ENCODE measurements around the gene CALML4.
"Not testable (repeated sequence)": the region's sequence is repeated elsewhere in the genome, so short reads cannot be mapped to it uniquely, and the experiment has no call there.

The CALML4 gene

GRCh38 chr15:68177742-68178141, 27.4 kb downstream of the CALML4 start:
- Histone ChIP-seq H3K4me2 (ENCODE audit: low read length) (no peak overlapping the region), H3K36me3 (ENCODE audit: insufficient read depth, low read length) (peaks cover 35% of the 10 kb centered on the region), H3K4me3 (ENCODE audit: low read length) (no peak overlapping the region), H3K27me3 (ENCODE audit: control insufficient read depth, insufficient read depth, low read length) (no peaks in the 10 kb centered on the region), H3K4me1 (ENCODE audit: control insufficient read depth, insufficient read depth, low read length) (no peaks in the 10 kb centered on the region), H3K9ac (ENCODE audit: low read depth, low read length) (no peak overlapping the region), H3K9me3 (replicated peaks; ENCODE audit: low read length) (no peaks in the 10 kb centered on the region)

- Histone ChIP-seq H3K4me3 (ENCODE audit: low read length) (no peak overlapping the region), H3K4me2 (ENCODE audit: low read length) (no peak overlapping the region), H3K36me3 (ENCODE audit: insufficient read depth, low read length) (peaks cover 32% of the 10 kb centered on the region), H3K27me3 (ENCODE audit: control insufficient read depth, insufficient read depth, low read length) (no peaks in the 10 kb centered on the region), H3K9me3 (replicated peaks; ENCODE audit: low read length) (no peaks in the 10 kb centered on the region), H3K9ac (ENCODE audit: low read depth, low read length) (no peak overlapping the region), H3K4me1 (ENCODE audit: control insufficient read depth, insufficient read depth, low read length) (no peaks in the 10 kb centered on the region)
Measured at GRCh38 chr15:68176601-68177000, 28.5 kb downstream of the CALML4 start.

GRCh38 chr15:68175526-68175925, 29.6 kb downstream of the CALML4 start:
- no peak overlapping the region for H3K4me2 ChIP-seq (ENCODE audit: low read length)
- H3K4me3 ChIP-seq (ENCODE audit: low read length) = no peak overlapping the region
- H3K36me3 ChIP-seq (ENCODE audit: insufficient read depth, low read length) = peaks cover 25% of the 10 kb centered on the region
- H3K4me1 ChIP-seq (ENCODE audit: control insufficient read depth, insufficient read depth, low read length) = no peaks in the 10 kb centered on the region
- H3K9ac ChIP-seq (ENCODE audit: low read depth, low read length) = no peak overlapping the region
- no peaks in the 10 kb centered on the region for H3K27me3 ChIP-seq (ENCODE audit: control insufficient read depth, insufficient read depth, low read length)
- no peaks in the 10 kb centered on the region for H3K9me3 ChIP-seq (replicated peaks; ENCODE audit: low read length)

- Histone ChIP-seq H3K9me3 (replicated peaks; ENCODE audit: low read length) (no peaks in the 10 kb centered on the region), H3K27me3 (ENCODE audit: control insufficient read depth, insufficient read depth, low read length) (no peaks in the 10 kb centered on the region), H3K9ac (ENCODE audit: low read depth, low read length) (no peak overlapping the region), H3K4me2 (ENCODE audit: low read length) (no peak overlapping the region), H3K4me1 (ENCODE audit: control insufficient read depth, insufficient read depth, low read length) (no peaks in the 10 kb centered on the region), H3K36me3 (ENCODE audit: insufficient read depth, low read length) (peaks cover 22% of the 10 kb centered on the region), H3K4me3 (ENCODE audit: low read length) (no peak overlapping the region)
Measured at GRCh38 chr15:68173119-68173518, 32.0 kb downstream of the CALML4 start.

GRCh38 chr15:68172037-68172436, 33.1 kb downstream of the CALML4 start:
- not testable (repeated sequence) for H3K9ac ChIP-seq (ENCODE audit: low read depth, low read length)

GRCh38 chr15:68166847-68167246, 38.3 kb downstream of the CALML4 start:
- Histone ChIP-seq H3K36me3 (ENCODE audit: insufficient read depth, low read length) (peaks cover 14% of the 10 kb centered on the region), H3K27me3 (ENCODE audit: control insufficient read depth, insufficient read depth, low read length) (no peaks in the 10 kb centered on the region), H3K4me2 (ENCODE audit: low read length) (no peak overlapping the region)

More at GRCh38 chr15:68172037-68172436, 33.1 kb downstream of the CALML4 start:
- H3K36me3 ChIP-seq (ENCODE audit: insufficient read depth, low read length) = peaks cover 12% of the 10 kb centered on the region
- H3K4me3 ChIP-seq (ENCODE audit: low read length); H3K4me2 ChIP-seq (ENCODE audit: low read length); H3K9me3 ChIP-seq (replicated peaks; ENCODE audit: low read length); H3K4me1 ChIP-seq (ENCODE audit: control insufficient read depth, insufficient read depth, low read length); H3K27me3 ChIP-seq (ENCODE audit: control insufficient read depth, insufficient read depth, low read length): not testable (repeated sequence)

GRCh38 chr15:68163191-68163590, 41.9 kb downstream of the CALML4 start:
- Histone ChIP-seq H3K9me3 (replicated peaks; ENCODE audit: low read length) (no peaks in the 10 kb centered on the region), H3K4me1 (ENCODE audit: control insufficient read depth, insufficient read depth, low read length) (no peaks in the 10 kb centered on the region), H3K4me2 (ENCODE audit: low read length) (no peak overlapping the region), H3K4me3 (ENCODE audit: low read length) (no peak overlapping the region), H3K36me3 (ENCODE audit: insufficient read depth, low read length) (peaks cover 29% of the 10 kb centered on the region), H3K9ac (ENCODE audit: low read depth, low read length) (no peak overlapping the region), H3K27me3 (ENCODE audit: control insufficient read depth, insufficient read depth, low read length) (no peaks in the 10 kb centered on the region)

More at GRCh38 chr15:68166847-68167246, 38.3 kb downstream of the CALML4 start:
- Histone ChIP-seq H3K4me1 (ENCODE audit: control insufficient read depth, insufficient read depth, low read length) (no peaks in the 10 kb centered on the region), H3K9me3 (replicated peaks; ENCODE audit: low read length) (no peaks in the 10 kb centered on the region), H3K4me3 (ENCODE audit: low read length) (no peak overlapping the region), H3K9ac (ENCODE audit: low read depth, low read length) (no peak overlapping the region)

GRCh38 chr15:68158046-68158628, 47.0 kb downstream of the CALML4 start:
- no peak overlapping the region for H3K4me3 ChIP-seq (ENCODE audit: low read length)
- H3K27me3 ChIP-seq (ENCODE audit: control insufficient read depth, insufficient read depth, low read length) = no peaks in the 10 kb centered on the region
- no peak overlapping the region for H3K9ac ChIP-seq (ENCODE audit: low read depth, low read length)
- no peak overlapping the region for H3K4me2 ChIP-seq (ENCODE audit: low read length)
- no peaks in the 10 kb centered on the region for H3K9me3 ChIP-seq (replicated peaks; ENCODE audit: low read length)
- peaks cover 25% of the 10 kb centered on the region for H3K36me3 ChIP-seq (ENCODE audit: insufficient read depth, low read length)
- no peaks in the 10 kb centered on the region for H3K4me1 ChIP-seq (ENCODE audit: control insufficient read depth, insufficient read depth, low read length)

GRCh38 chr15:68157074-68157473, 48.1 kb downstream of the CALML4 start:
- Histone ChIP-seq H3K27me3 (ENCODE audit: control insufficient read depth, insufficient read depth, low read length) (no peaks in the 10 kb centered on the region), H3K4me2 (ENCODE audit: low read length) (no peak overlapping the region), H3K4me3 (ENCODE audit: low read length) (no peak overlapping the region), H3K36me3 (ENCODE audit: insufficient read depth, low read length) (peaks cover 25% of the 10 kb centered on the region), H3K4me1 (ENCODE audit: control insufficient read depth, insufficient read depth, low read length) (no peaks in the 10 kb centered on the region), H3K9ac (ENCODE audit: low read depth, low read length) (no peak overlapping the region), H3K9me3 (replicated peaks; ENCODE audit: low read length) (no peaks in the 10 kb centered on the region)

GRCh38 chr15:68154923-68155559, 50.1 kb downstream of the CALML4 start:
- no peaks in the 10 kb centered on the region for H3K9me3 ChIP-seq (replicated peaks; ENCODE audit: low read length)
- H3K4me3 ChIP-seq (ENCODE audit: low read length) = no peak overlapping the region
- H3K9ac ChIP-seq (ENCODE audit: low read depth, low read length) = no peak overlapping the region
- H3K4me2 ChIP-seq (ENCODE audit: low read length) = no peak overlapping the region
- H3K36me3 ChIP-seq (ENCODE audit: insufficient read depth, low read length) = peaks cover 14% of the 10 kb centered on the region
- H3K4me1 ChIP-seq (ENCODE audit: control insufficient read depth, insufficient read depth, low read length) = no peaks in the 10 kb centered on the region
- H3K27me3 ChIP-seq (ENCODE audit: control insufficient read depth, insufficient read depth, low read length) = no peaks in the 10 kb centered on the region

GRCh38 chr15:68152342-68152741, 52.8 kb downstream of the CALML4 start:
- Histone ChIP-seq H3K9ac (ENCODE audit: low read depth, low read length) (no peak overlapping the region), H3K9me3 (replicated peaks; ENCODE audit: low read length) (no peaks in the 10 kb centered on the region), H3K36me3 (ENCODE audit: insufficient read depth, low read length) (peaks cover 10% of the 10 kb centered on the region), H3K27me3 (ENCODE audit: control insufficient read depth, insufficient read depth, low read length) (no peaks in the 10 kb centered on the region), H3K4me2 (ENCODE audit: low read length) (no peak overlapping the region), H3K4me1 (ENCODE audit: control insufficient read depth, insufficient read depth, low read length) (peaks cover 8% of the 10 kb centered on the region), H3K4me3 (ENCODE audit: low read length) (no peak overlapping the region)

- Histone ChIP-seq H3K4me1 (ENCODE audit: control insufficient read depth, insufficient read depth, low read length) (peaks cover 8% of the 10 kb centered on the region), H3K4me3 (ENCODE audit: low read length) (no peak overlapping the region), H3K27me3 (ENCODE audit: control insufficient read depth, insufficient read depth, low read length) (no peaks in the 10 kb centered on the region), H3K9me3 (replicated peaks; ENCODE audit: low read length) (no peaks in the 10 kb centered on the region), H3K9ac (ENCODE audit: low read depth, low read length) (no peak overlapping the region), H3K36me3 (ENCODE audit: insufficient read depth, low read length) (peaks cover 19% of the 10 kb centered on the region), H3K4me2 (ENCODE audit: low read length) (no peak overlapping the region)
Measured at GRCh38 chr15:68151277-68151676, 53.9 kb downstream of the CALML4 start.
